HG02571 (cell line): Measurements from ENCODE around the gene ZDHHC8.

ENCODE experiments used
- ATAC-seq: cut with Tn5 transposase; IDR thresholded peaks from one replicate; pipeline ENCODE4 v1.9.1; 2021; ENCODE audit warnings: mild to moderate bottlenecking, moderate library complexity; ENCODE audit not compliant: unreplicated experiment

ZDHHC8 gene

GRCh38 chr22:20131597-20131858 lies at the start of gene ZDHHC8:
ZDHHC8 (plus strand) TSS chr22:20131804; CDS start chr22:20131948, 144 bp downstream.
- peak; percentile 35 for ATAC-seq

GRCh38 chr22:20083157-20083890 lies 48.3 kb upstream of the ZDHHC8 start:
- ATAC-seq, result no peak

- no peak for ATAC-seq
Measured at GRCh38 chr22:20083891-20084546, 47.6 kb upstream of the ZDHHC8 start.

- no peak for ATAC-seq
Measured at GRCh38 chr22:20084547-20085413, 46.8 kb upstream of the ZDHHC8 start.

- no peak for ATAC-seq
Measured at GRCh38 chr22:20085651-20086050, 46.0 kb upstream of the ZDHHC8 start.

GRCh38 chr22:20086101-20086599 lies 45.5 kb upstream of the ZDHHC8 start:
- no peak for ATAC-seq

GRCh38 chr22:20086763-20087162 lies 44.8 kb upstream of the ZDHHC8 start:
- no peak for ATAC-seq

- no peak for ATAC-seq
Measured at GRCh38 chr22:20087319-20088262, 44.0 kb upstream of the ZDHHC8 start.

- ATAC-seq, result no peak
Measured at GRCh38 chr22:20088263-20088648, 43.3 kb upstream of the ZDHHC8 start.

GRCh38 chr22:20089226-20089976 lies 42.2 kb upstream of the ZDHHC8 start:
- ATAC-seq, result no peak

GRCh38 chr22:20089977-20090729 lies 41.5 kb upstream of the ZDHHC8 start:
- no peak for ATAC-seq

- no peak for ATAC-seq
Measured at GRCh38 chr22:20090730-20091240, 40.8 kb upstream of the ZDHHC8 start.

GRCh38 chr22:20091690-20092476 lies 39.7 kb upstream of the ZDHHC8 start:
- no peak for ATAC-seq

- no peak for ATAC-seq
Measured at GRCh38 chr22:20092477-20092854, 39.1 kb upstream of the ZDHHC8 start.

GRCh38 chr22:20093418-20094196 lies 38.0 kb upstream of the ZDHHC8 start:
- no peak for ATAC-seq

GRCh38 chr22:20094197-20094807 lies 37.3 kb upstream of the ZDHHC8 start:
- ATAC-seq, result no peak

GRCh38 chr22:20095521-20095920 lies 36.1 kb upstream of the ZDHHC8 start:
- ATAC-seq, result no peak
